NCI-H2196 (cell line): ENCODE measurements around the gene BTC.
"Not testable (repeated sequence)": the region's sequence is repeated elsewhere in the genome, so short reads cannot be mapped to it uniquely, and the experiment has no call there.

Experiments used
- DNase-seq: peaks from one replicate; lab custom pipeline; 2025; ENCODE audit not compliant: unreplicated experiment; lab: John Stamatoyannopoulos, UW

The BTC gene

DNA sequence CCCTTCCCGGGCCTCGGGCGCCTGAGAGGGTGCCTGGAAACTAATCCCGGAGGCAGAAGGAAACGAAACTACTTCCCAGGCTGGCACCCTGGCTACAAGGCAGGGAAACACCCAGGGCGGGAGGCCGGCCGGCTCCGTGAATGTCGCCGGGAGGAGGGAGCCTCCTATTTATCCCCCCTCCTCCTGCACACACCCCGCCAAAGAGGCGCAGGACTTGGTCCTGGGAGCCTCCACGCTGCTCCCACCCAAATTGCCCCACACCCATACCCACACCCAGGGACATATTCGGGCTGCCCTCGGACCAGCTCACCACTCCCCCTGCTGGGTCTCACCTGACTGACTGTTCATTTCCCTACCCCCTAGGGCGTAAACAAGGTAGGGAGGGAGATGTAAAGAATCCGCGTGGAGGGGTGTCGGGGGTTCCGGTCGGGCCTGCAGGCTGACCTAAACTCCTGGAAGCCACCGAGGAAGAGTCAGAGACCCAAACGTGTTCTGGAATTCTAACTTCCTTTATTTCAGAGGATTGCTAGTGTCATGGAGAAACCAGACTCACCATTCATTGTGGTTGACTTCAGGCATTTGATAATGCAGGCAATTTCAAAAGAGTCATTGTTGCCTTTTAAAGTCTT, at the start of gene BTC:
Gene BTC (minus strand): TSS at position 142 of the 629 bp plus-strand sequence. CDS start 198 bp downstream, outside the sequence.
- peak; percentile 28 for DNase-seq

- no peak for DNase-seq
Measured at GRCh38 chr4:74840936-74841509, 46.7 kb upstream of the BTC start.

DNA sequence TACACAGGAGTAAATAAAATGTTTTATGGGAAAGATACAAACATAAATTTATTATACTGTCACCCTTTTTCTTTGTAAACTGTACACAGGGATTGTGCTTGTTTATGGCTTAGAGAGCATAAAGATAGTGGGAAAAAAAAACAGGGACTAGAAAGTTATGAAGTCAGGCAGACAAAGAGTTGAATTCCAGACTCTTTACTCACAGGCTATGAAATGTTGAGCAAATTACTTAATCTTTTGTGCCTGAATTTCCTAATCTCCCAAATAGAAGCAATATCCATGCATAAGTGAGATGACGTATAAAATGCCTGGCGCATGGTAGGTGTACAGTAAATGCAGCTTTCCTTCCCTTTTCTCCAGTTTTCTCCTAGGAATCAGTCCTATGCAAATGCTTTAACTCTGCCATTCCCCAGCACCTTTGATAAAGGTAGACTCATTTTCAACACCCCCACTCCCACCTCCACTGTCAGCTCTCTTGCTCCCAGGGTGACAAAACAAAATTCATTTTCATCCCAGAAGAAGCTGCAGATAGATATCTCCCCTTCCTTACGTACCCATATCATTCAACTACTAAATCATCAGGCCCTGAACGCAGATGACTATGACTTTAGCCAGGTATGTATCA, 44.5 kb upstream of the BTC start:
- DNase-seq: no peak

DNA sequence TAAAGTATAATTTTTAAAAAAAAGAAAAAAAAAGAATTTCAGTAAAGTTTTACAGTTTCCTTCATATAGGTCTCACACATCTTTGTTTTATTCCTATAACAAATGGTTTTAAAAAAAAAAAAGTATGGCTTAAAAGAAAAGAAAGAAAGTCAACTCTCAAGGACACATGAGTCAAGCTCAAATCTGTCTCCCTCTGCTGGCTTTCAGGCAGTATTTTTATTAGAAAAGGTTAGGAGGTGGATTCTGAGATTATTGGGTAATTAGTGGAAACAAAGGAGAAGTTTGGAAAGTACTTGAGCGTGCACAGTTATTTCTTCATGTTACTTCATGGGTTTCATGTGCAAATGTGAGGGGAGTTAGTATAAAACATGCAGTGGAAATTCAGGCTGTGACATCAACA, 36.6 kb upstream of the BTC start:
- DNase-seq: no peak

GRCh38 chr4:74823194-74823593, 28.9 kb upstream of the BTC start:
- DNase-seq: no peak

GRCh38 chr4:74822603-74823002, 28.3 kb upstream of the BTC start:
- DNase-seq: no peak

GRCh38 chr4:74821541-74821940, 27.2 kb upstream of the BTC start:
- DNase-seq: no peak

GRCh38 chr4:74814052-74814451, 19.7 kb upstream of the BTC start:
- no peak for DNase-seq

DNA sequence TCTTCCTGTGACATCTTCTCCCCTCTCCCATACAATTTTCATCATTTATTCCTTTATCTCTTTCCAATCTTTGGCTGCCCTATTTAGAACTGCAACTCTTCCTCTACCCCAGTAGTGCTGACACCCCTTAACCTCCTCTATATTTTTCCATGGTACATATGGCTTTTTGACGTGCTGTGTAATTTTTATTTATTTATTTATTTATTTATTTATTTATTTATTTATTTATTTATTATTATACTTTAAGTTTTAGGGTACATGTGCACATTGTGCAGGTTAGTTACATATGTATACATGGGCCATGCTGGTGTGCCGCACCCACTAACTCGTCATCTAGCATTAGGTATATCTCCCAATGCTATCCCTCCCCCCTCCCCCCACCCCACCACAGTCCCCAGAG, 17.7 kb upstream of the BTC start:
- DNase-seq: not testable (repeated sequence)

DNA sequence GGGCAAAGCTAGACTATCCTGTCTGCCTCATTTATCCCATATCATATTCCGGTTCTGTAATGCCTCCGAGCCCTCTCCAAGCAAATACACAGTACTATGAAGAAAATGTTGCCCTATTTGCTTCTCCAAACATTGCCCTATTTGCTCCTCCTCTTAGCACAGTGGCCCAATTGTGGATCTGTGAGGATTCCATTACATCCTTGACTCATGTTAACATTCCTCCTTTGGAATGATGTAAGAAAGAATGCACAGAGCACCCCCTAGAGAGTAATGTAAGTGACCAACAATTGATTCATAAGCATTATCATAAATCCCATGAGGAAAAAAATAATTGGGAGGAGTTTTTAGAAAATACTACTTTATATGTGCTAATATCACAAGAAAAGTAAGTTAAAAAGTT, 11.3 kb upstream of the BTC start:
- DNase-seq: no peak

DNA sequence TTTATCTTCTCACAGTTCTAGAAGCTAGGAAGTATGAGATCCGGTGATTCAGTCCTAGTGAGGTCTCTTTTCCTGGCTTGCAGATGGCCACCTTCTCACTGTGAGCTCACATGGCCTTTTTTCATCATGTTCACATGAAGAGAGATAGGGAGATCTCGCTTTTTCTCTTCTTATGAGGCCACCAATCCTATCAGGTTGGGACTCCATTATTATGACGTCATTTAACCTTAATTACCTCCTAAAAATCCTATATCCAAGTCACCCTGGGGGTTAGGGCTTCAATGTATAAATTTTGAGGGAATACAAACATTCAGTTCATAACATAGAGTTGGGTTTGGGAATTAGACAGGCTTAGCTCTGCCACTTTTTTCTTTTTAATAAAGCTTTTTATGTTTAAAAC, 6.0 kb upstream of the BTC start:
- no peak for DNase-seq

- DNase-seq: no peak
Measured at GRCh38 chr4:74796631-74797030, 2.3 kb upstream of the BTC start.

DNA sequence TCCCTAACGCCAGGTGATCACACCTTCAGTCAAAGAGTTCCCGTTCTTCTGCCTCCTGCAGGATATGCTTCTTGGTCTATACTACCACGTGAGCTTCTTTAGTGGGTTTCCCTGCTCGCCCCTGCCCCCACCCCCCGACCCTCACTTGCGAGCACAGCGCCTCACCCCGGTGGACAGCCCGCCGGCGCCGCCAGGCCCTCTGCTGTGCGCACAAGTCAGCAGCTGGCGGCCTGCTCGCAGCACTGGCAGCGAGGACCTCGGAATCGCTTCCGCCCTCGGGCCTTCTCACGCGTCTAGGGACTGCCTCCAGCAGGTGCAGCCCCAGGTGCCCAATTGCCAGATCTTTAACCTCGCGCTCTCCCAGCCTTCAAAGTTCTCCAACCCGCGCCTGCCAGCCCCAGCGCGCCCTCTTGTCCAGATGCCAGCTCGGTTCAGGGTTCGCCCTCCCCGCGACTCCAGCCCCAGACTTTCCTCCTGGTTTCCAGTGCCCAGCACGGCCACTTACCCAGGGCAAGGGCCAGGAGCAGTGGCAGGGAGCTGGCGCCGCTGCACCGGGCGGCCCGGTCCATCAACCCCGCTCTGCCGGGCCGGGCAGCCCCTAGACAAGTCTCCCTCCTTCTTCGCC, 454 bp downstream of the BTC start:
- peak; percentile 38 for DNase-seq

- no peak for DNase-seq
Measured at GRCh38 chr4:74790652-74791051, 3.7 kb downstream of the BTC start.

DNA sequence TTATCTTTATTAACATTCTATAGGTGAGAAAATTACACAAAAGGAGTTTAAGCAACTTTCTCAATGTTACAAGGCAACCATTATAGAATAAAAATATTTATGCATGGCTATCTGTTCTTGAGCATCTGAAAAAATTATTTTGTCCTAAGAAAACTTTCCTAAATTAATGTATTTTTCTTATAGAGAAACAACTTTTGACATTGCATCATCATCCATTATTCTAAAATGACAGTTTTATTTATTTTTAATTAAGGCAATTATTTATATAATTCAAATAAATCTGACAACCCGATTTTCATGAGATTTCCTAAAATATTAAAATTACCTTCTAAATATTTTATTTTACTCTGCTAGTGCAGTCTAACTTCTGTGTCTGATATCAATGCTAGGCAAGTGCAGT, 4.8 kb downstream of the BTC start:
- no peak for DNase-seq

- no peak for DNase-seq
Measured at GRCh38 chr4:74777531-74777930, 16.8 kb downstream of the BTC start.

DNA sequence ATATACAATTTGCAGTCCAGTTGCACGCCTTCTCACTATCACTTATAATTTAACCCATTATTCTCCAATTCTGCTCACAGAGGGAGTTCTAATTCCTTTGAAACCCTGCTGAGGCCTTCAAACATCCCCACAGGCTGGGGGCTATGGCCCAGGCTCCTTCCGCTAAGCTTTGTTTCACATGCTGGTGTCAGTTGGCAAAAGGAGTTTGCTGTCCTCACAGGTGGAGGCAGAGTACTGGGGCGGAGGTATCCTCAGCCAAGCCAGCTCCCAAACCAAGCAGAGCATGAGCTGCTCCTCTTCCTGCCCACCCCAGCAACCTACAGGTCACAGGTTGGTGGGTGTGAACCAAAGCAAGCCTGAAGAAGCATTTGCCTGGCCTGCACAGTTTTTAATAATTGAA, 21.5 kb downstream of the BTC start:
- no peak for DNase-seq

- DNase-seq: no peak
Measured at GRCh38 chr4:74772106-74772505, 22.2 kb downstream of the BTC start.

GRCh38 chr4:74770226-74770910, 24.0 kb downstream of the BTC start:
- DNase-seq: no peak

DNA sequence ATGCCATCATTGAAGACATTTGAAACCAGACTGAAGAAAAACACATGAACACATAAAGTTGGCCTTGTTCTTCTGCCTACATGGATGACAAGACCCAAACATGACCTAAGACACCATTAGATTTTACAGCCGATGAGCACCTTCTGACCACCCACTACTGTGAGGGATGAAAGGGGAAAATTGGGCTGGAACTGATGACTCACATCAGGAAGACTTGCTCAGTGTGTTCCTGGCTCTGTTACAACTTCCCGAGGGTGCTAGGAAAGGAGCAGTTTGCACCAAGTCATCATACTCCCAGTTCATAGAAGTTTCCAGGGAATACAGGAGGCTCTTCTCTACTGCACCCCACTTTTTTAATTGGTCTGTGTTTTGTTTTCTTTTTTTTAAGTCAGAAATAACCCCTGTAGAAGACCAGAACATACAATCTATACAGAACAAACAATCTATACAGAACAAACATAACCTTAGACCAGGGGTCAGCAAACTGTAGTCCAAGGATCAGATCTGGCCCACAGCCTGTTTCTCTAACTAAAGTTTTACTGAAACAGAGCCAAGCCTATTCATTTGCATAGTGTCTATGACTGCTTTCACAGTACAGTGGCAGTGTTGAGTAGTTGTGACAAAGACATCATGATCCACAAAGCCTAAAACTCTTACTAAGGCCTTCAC, 25.3 kb downstream of the BTC start:
- DNase-seq: no peak

GRCh38 chr4:74764119-74764518, 30.2 kb downstream of the BTC start:
- DNase-seq: no peak
